ENCODE results near the gene ANXA1.

ANXA1 gene

GRCh38 chr9:73151653-73152542, at the start of gene ANXA1:
Gene ANXA1 (plus strand): TSS chr9:73151865. CDS start chr9:73158536, 6,671 bp downstream.
- no peaks in the 10 kb centered on the region for H3K79me2 ChIP-seq (ENCODE audit: low read length)
- H3K36me3 ChIP-seq (replicated peaks; ENCODE audit: insufficient read depth, low read length): no peaks in the 10 kb centered on the region
- no peak within 1 kb of the TSS for H3K9ac ChIP-seq (ENCODE audit: low read length)

GRCh38 chr9:73104342-73104741, 47.3 kb upstream of the ANXA1 start:
- DNase-seq: no peak
- no peaks in the 10 kb centered on the region for H3K79me2 ChIP-seq (ENCODE audit: low read length)
- H3K27ac ChIP-seq (ENCODE audit: low read length): no peak overlapping the region
- no peak overlapping the region for H2AFZ ChIP-seq (ENCODE audit: low read length)
- no peak for TF ChIP-seq EZH2phosphoT487 (IDR thresholded peaks at IDR 0.05; ENCODE audit: low read length)
- TF ChIP-seq EZH2 (optimal IDR thresholded peaks at IDR 0.05; ENCODE audit: low read depth, low read length): no peak
- no peak for TF ChIP-seq CTCF (IDR thresholded peaks at IDR 0.05; ENCODE audit: low read length)
- no peak overlapping the region for H3K9ac ChIP-seq (ENCODE audit: low read length)
- no peaks in the 10 kb centered on the region for H3K36me3 ChIP-seq (replicated peaks; ENCODE audit: insufficient read depth, low read length)
- H4K20me1 ChIP-seq (ENCODE audit: insufficient read depth, low read length): no peaks in the 10 kb centered on the region
- H3K27me3 ChIP-seq (replicated peaks; ENCODE audit: insufficient read depth, low read length): no peaks in the 10 kb centered on the region
- H3K4me2 ChIP-seq (ENCODE audit: low read depth, low read length): no peak overlapping the region
- no peaks in the 10 kb centered on the region for H3K9me2 ChIP-seq (replicated peaks; ENCODE audit: insufficient read depth, low read length)
- H3K9me3 ChIP-seq (replicated peaks; ENCODE audit: insufficient read depth, low read length): no peaks in the 10 kb centered on the region
- H3K4me3 ChIP-seq (ENCODE audit: low read length): no peak overlapping the region
- no peaks in the 10 kb centered on the region for H3F3A ChIP-seq (ENCODE audit: insufficient read depth, low read length)
- no peaks in the 10 kb centered on the region for H3K4me1 ChIP-seq (ENCODE audit: low read length)

More at GRCh38 chr9:73151653-73152542, at the start of gene ANXA1:
- no peak within 1 kb of the TSS for H2AFZ ChIP-seq (ENCODE audit: low read length)
- H3K27me3 ChIP-seq (replicated peaks; ENCODE audit: insufficient read depth, low read length): no peaks in the 10 kb centered on the region
- TF ChIP-seq EZH2phosphoT487 (IDR thresholded peaks at IDR 0.05; ENCODE audit: low read length) (no peak), EZH2 (optimal IDR thresholded peaks at IDR 0.05; ENCODE audit: low read depth, low read length) (no peak), CTCF (IDR thresholded peaks at IDR 0.05; ENCODE audit: low read length) (no peak)
- H3K4me3 ChIP-seq (ENCODE audit: low read length): no peak within 1 kb of the TSS
- 0 out of 2 replicates have a peak, but pooled peaks cover 8% of the 10 kb centered on the region for H3F3A ChIP-seq (ENCODE audit: insufficient read depth, low read length)
- no peak within 1 kb of the TSS for H3K27ac ChIP-seq (ENCODE audit: low read length)
- H3K9me3 ChIP-seq (replicated peaks; ENCODE audit: insufficient read depth, low read length): no peaks in the 10 kb centered on the region
- no peak within 1 kb of the TSS for H3K4me2 ChIP-seq (ENCODE audit: low read depth, low read length)
- H3K9me2 ChIP-seq (replicated peaks; ENCODE audit: insufficient read depth, low read length): no peaks in the 10 kb centered on the region
- peaks cover 29% of the 10 kb centered on the region for H3K4me1 ChIP-seq (ENCODE audit: low read length)
- DNase-seq: no peak
- no peaks in the 10 kb centered on the region for H4K20me1 ChIP-seq (ENCODE audit: insufficient read depth, low read length)

GRCh38 chr9:73104921-73105320, 46.7 kb upstream of the ANXA1 start:
- no peaks in the 10 kb centered on the region for H3K79me2 ChIP-seq (ENCODE audit: low read length)
- no peak for DNase-seq
- no peaks in the 10 kb centered on the region for H3K9me2 ChIP-seq (replicated peaks; ENCODE audit: insufficient read depth, low read length)
- no peak for TF ChIP-seq EZH2phosphoT487 (IDR thresholded peaks at IDR 0.05; ENCODE audit: low read length)
- no peak for TF ChIP-seq EZH2 (optimal IDR thresholded peaks at IDR 0.05; ENCODE audit: low read depth, low read length)
- no peak for TF ChIP-seq CTCF (IDR thresholded peaks at IDR 0.05; ENCODE audit: low read length)
- H3K4me1 ChIP-seq (ENCODE audit: low read length): no peaks in the 10 kb centered on the region
- H3K27me3 ChIP-seq (replicated peaks; ENCODE audit: insufficient read depth, low read length): no peaks in the 10 kb centered on the region
- no peaks in the 10 kb centered on the region for H3K36me3 ChIP-seq (replicated peaks; ENCODE audit: insufficient read depth, low read length)
- H4K20me1 ChIP-seq (ENCODE audit: insufficient read depth, low read length): no peaks in the 10 kb centered on the region
- H3K27ac ChIP-seq (ENCODE audit: low read length): no peak overlapping the region
- H3K9ac ChIP-seq (ENCODE audit: low read length): no peak overlapping the region
- no peak overlapping the region for H2AFZ ChIP-seq (ENCODE audit: low read length)
- H3K4me2 ChIP-seq (ENCODE audit: low read depth, low read length): no peak overlapping the region
- no peaks in the 10 kb centered on the region for H3F3A ChIP-seq (ENCODE audit: insufficient read depth, low read length)
- H3K9me3 ChIP-seq (replicated peaks; ENCODE audit: insufficient read depth, low read length): no peaks in the 10 kb centered on the region
- H3K4me3 ChIP-seq (ENCODE audit: low read length): no peak overlapping the region

Measured in MM.1S (cell line).